GM18520 (cell line): Measurements from ENCODE around the gene TMPRSS11D.

Source experiments
- ATAC-seq: cut with Tn5 transposase; IDR thresholded peaks from one replicate; pipeline ENCODE4 v1.9.1; 2021; ENCODE audit not compliant: unreplicated experiment

The TMPRSS11D gene, protein sequence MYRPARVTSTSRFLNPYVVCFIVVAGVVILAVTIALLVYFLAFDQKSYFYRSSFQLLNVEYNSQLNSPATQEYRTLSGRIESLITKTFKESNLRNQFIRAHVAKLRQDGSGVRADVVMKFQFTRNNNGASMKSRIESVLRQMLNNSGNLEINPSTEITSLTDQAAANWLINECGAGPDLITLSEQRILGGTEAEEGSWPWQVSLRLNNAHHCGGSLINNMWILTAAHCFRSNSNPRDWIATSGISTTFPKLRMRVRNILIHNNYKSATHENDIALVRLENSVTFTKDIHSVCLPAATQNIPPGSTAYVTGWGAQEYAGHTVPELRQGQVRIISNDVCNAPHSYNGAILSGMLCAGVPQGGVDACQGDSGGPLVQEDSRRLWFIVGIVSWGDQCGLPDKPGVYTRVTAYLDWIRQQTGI

DNA sequence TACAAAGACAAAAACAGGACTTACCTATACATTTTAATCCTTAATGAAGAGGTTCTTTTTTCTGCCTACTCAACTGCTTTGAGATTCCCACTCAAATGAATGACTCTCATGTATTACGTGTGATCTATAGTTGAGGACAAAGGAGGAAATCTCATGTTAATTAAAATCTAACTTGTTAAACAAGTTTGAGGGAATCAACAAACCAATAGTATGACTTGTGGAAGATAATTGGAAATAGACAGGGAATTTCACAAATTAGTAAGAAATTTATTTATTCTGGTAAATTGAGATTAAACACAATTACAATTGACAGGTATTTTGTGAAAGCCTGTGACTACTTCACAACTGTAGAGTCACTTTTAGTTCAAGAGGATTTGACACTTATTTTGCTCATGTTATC lies at the start of gene TMPRSS11D:
TSS of gene TMPRSS11D (minus strand) at position 101 of the 400 bp plus-strand sequence. CDS start at position 32, 69 bp downstream.
- ATAC-seq, result no peak

DNA sequence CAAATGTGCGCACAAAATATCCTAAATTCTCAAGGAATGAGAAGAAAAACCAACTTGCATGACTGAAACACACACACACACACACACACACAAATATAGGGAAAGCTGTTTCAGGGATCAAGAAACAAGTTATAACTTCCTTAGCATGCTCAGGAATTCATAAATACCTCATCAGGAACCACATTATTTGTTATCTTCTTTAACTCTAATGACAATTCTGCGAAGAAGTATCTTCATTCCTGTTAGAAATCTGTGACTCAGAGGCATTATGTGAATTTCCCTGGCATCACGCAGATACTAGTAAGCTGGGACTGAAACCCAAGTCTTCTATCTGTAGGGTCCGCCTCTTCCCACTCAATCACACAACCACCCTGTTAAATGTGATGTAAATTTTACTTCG lies 49.2 kb upstream of the TMPRSS11D start:
- no peak for ATAC-seq

DNA sequence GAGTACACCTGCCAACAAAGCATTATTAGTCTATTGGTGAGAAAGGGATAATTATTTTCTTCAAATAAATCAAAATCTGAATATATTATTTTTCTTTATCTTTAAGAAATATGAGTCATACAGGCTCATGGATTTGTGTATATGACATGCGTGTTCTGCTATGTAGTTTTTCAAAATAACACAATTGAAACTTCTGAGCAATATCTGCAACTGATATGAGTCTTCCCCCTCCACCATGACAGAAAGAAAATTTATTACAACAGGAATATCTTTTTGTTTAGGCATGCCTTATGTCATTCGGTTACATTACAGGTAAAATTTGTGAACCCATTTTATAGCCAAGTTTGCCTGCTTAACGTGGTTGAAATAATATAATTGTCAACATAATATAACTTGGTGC lies 47.5 kb upstream of the TMPRSS11D start:
- ATAC-seq, result no peak

DNA sequence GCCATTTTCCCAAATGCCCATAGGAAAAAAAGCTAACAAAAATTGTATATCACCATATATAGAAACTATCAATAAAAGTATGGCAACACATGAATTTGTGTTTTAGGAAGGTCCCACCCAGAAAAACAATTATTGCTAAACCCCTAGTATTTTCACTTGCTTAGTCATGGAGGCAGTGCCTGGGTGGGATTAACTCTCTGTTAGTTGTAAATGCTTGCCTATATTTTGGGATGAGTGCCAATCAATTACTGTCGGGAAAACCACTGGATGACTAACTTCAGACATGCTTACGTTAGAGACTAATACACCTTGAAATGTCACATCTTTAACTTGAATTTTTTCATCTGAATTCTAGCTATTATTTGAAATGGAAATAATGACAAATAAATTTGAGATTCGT lies 45.6 kb upstream of the TMPRSS11D start:
- ATAC-seq, result no peak

DNA sequence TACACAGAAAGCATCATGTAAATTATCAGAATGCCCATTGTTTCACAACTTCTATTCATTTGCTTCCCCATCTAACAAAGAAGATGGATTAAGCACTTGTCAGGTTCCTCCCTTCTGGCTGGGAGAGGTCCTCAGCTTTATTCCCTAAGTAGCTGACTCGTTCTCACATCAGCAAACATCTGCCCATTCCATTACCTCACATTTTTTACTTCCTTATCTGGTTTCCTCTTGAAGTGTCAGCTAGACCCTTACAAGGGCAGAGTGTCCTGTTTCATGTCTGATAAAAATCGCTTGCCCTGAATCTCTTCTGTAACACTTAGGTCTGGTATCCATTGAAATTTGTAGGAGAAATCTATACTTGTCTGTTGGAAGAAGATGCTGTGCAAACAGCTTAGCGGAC lies 44.7 kb upstream of the TMPRSS11D start:
- ATAC-seq, result no peak

DNA sequence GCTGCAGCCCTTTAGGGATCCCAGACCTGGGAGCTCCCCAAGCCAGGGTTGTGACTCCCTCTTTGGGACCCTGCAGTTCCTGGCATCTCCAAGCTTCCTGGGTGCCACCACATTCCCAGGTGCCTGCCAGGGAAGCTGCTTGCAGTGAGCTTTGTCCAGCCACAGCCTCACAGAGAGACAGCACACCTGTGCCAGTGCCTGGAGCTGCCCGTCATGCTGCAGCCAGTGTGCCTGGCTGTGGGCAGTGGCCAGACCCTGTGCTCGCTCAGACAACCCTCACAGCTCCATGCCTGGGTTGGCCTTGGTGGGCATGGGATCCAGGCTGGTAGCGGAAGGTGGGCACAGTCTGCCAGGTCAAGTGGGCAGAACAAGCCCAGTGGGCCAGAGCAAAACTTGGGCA lies 43.4 kb upstream of the TMPRSS11D start:
- no peak for ATAC-seq

DNA sequence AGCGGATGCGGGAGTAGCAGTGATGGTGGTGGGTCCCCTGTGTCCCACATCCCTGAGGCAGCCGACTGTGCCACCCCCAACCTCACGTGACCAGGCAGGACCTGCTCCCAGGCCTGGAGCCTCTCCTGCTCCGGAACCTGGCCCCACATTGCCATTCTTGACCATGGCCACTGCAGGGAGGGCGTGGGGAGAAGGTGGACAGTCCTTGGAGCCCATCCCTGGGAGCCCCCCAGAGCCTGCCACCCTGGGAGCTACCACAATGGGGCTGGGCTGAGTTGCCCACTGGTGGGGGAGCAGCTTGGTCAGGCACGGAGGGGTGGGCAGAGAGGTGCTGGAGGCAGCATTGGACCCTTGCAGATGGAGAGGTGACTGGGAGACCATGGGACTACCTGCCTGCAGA lies 42.7 kb upstream of the TMPRSS11D start:
- ATAC-seq, result no peak

DNA sequence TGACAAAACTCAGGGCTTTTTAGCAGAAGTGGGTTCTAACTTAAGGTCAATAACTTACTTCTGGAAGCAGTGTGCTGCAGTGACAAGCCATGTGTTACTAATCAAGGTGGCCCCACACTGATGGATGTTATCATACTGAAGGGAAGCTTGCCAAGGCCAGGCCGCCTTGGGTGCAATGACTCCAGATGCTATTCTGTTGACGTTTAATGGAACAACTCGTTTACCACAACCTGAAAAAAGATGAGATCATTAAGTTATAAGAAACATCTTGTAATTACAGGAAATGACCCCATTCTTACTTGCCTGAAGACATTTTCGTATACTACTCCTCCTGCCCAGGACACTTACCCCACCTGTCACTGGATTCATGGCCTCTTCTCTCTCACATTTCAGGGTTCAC lies 38.9 kb upstream of the TMPRSS11D start:
- no peak for ATAC-seq

DNA sequence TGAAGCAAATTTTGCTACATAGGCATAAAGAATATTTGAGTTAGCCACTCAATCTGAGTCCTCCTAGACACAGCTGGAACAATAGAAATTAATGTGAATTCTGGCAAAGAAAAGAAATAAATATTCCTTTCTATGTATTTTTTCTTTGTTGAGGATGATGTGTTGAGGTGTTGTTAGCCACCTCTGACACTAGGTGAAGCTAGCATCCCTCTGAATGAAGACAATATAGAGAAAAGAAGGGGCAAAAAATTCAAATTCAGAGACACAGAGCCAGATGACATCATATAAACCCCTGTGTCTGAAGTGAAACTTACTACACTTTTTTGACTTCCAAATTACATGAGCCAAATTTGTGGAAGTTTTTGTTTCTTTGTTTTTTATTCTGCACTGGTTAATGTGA lies 34.6 kb upstream of the TMPRSS11D start:
- no peak for ATAC-seq

DNA sequence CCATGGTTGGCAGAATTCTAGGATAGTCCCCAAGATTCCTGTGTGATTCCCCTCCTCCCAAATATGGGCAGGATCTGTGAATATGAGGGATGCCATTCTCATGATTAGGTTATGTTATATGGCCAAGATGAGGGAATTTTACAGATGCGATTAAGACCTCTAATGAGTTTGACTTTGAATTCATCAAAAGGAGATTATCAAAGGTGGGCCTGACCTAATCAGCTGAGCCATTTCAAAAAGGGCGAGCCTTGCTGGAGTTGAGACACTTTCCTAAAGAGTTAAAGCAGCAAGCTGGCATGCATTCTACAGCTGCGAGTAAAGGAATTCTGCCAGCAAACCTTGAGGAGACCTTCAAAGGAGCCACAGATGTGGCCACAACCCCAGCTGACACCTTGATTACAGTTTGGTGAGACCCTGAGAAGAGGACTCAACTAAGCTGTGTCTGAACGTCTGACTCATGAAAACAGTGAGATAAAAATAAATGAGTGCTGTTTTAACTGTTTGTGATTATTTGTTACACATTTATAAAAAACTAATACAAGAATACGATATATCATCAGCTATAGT lies 31.7 kb upstream of the TMPRSS11D start:
- no peak for ATAC-seq

DNA sequence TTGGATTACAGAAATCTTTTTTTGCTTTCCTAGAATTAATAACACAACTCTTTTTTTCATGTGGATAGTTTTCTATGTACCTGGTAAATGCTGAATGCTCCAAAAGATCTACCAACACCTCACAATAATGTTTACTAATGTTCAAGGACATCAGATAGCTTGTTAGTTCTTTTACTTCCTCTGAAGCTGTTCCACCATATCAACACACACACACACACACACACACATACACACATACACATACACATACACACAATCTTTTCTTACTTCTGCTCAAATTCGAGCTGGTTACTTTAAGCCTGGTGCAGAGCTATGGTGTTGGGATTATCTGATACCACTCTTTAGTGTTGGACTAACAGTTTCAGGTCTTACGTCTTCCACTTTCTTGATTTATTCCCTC lies 28.3 kb upstream of the TMPRSS11D start:
- ATAC-seq, result no peak

DNA sequence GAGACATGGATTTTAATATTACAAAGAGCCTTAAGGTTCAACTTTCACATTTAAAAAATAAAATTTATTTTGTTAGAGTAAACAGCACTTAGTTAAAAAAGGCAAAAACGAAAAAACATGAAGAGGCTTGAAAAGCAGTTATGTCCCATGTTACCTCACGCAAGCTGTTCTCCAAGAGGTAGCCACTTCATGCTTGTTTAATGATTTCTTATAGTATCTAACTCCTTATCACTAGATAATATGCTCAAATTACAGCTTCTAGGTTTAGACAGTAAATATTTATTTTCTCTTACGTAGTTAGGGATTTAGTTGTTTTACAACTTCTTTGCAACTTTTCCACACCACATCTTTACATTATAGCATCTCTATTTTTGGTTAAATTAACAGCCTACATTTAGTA lies 27.8 kb upstream of the TMPRSS11D start:
- no peak for ATAC-seq

DNA sequence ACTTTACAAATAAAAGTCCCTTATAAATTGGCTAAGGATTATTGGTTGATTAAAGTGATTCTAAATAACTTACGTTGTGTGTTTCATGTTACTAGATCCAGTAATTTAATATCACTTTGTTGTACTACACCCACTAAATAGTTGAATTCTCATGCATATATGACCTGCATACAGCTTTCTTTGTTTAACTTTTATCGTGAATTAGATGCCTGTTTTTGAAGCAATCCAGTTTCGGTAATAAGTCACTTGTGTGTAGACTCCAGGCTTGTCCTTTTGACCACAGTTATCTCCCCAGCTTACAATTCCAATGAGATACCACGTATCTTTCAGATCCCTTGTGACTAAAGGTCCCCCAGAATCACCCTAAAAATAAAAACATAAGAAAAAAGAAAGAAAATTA lies 27.3 kb upstream of the TMPRSS11D start:
- no peak for ATAC-seq

DNA sequence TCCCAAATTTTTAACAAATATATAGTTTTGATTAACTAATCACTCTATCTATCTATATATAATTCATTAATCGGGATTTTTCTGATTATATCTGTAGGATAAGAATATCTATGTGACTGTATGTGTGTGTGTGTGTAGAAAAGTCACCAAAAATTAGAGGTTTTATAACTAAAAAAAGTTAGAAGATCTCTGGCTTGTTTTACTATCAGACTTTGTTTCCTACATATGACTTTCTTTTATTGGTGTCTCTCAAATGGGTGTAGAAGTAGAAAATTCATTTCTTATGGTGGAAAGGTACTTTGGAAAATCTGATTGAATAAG lies 26.7 kb upstream of the TMPRSS11D start:
- ATAC-seq, result no peak

DNA sequence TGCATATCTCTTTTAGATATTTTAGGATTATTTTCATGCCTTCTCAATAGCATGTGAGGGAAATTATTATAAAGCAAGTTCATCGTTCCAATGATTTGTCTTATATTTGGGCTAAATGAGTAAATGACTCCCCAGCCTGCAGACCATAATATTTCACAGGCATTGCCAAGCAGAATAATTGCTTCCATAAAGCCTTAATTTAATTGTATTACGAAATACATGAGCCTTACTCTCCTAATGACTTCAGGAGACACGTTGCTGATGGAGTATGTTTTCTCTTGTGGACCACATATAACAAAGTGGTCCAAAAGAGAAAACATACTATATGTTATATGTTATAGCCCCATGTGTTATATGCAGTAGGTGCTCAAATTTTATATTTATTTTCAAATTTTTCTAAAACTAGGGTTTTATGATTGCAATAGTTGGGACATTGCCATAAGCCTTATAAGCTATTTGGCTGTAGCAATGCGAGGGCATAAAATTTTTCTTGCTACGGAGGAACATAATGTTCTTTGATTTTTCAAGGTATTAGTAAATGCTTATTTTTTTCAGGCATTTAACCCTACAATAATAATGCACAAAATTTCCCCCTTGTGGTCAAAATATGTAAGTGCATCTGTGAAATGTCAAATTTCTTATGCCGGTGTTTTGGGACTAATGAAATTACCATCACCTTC lies 26.2 kb upstream of the TMPRSS11D start:
- ATAC-seq, result no peak

DNA sequence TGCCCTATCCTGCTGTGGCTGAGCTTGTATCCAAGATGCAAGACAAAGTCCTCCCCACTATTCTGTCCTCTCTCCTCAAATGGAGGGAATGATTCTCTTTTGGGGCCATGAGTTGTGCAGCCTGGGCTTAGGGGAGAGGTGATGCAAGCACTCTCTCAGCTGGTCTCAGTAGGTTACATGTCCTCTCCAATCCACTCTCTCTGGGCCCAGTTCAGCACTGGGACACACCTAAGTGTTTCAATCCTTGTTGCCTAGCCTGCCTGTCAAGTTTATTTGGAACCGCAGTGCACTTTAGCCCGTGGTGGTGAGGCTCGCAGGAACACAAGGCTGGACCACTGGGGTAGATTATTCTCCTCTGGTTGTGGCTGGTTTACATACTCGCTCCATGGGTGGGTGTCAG lies 23.8 kb upstream of the TMPRSS11D start:
- ATAC-seq, result no peak

DNA sequence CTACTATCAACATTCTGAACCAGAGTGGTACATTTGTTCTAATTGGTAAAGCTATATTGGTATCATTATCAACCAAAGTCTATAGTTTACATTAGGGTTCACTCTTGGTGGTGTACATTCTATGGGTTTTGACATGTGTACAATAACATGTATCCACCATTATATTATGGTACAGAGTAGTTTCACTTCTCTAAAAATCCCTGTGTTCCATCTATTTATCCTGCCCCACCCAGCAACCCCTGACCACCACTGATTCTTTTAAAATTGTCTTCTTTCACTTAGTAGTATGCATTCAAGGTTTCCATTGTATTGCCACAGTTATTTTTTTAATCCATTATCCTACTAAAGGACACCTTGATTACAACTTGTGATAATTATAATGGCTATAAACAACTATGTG lies 15.3 kb upstream of the TMPRSS11D start:
- no peak for ATAC-seq

DNA sequence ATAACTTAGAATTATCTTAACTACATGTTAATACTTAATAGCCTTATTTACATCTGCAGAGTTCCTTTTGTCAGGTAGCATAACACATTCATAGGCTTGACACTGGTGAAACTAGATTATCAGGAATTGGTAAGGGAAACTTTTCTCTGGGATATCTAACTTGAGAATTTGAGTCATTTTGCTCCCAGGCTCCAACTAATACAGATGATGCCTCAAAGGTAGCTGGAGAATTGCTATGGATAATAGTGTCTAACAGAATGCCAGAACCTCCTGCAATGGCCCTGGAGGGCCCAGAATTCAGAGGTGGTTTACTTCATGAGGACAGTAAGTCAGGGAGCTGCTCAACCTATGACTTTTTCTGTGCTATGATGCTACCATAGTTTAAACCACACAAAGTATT lies 13.9 kb upstream of the TMPRSS11D start:
- no peak for ATAC-seq

DNA sequence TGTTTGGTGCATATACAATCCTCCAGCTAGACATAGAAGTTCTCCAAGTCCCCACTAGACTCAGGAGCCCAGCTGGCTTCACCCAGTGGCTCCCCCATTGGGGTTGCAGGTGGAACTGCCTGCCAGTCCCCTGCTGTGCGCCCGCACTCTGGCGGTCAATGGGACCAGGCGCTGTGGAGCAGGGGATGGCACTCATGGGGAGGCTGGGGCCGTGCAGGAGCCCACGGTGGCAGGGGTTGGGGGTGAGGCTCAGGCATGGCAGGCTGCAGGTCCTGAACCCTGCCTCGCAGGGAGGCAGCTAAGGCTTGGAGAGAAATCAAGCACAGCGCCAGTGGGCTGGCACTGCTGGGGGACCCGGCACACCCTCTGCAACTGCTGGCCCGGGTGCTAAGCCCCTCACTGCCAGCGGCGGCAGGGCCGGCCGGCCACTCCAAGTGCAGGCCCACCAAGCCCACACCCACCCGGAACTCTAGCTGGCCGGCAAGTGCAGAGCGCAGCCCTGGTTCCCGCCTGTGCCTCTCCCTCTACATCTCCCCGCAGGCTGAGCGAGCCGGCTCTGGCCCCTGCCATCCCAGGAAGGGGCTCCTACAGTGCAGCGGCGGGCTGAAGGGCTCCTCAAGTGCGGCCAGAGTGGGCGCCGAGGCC lies 12.7 kb upstream of the TMPRSS11D start:
- no peak for ATAC-seq

DNA sequence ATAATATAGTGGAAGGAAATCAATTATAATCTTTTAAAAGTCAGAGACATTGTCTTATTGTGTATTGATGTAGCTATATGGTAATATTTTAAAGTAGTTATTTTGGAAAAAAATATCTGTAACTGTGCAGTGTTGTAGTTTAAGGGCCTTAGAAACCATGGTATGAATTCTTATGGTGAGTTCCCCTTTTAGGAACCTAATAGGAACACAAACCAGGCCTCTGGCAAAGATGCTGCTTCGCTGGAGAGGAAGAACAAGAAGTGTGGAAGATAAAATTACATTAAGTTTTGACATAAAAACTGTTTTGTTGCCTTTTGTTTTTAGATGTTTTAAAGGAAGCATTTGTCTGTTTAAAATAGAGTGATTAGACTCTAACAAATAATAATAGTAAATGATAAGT lies 10.9 kb upstream of the TMPRSS11D start:
- ATAC-seq, result no peak

DNA sequence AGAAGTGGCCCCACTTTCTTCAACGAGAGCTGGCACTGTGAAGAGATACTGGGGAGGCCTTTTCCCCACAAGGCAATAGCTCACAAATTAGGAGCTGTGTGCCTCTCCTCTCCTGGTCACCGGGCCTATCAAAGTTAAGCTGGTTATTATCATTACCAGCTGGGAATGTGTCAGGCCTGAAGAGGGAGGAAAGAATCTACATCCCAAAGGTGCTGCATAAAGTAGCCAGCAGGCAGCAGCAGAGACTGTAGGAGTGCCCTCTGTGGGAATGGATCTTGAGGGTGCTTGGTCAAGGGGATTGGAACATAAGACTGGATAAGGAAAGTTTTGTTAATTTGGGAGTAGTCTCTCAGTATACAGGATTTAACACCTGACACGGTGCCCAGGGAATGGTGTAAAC lies 9.1 kb upstream of the TMPRSS11D start:
- no peak for ATAC-seq

DNA sequence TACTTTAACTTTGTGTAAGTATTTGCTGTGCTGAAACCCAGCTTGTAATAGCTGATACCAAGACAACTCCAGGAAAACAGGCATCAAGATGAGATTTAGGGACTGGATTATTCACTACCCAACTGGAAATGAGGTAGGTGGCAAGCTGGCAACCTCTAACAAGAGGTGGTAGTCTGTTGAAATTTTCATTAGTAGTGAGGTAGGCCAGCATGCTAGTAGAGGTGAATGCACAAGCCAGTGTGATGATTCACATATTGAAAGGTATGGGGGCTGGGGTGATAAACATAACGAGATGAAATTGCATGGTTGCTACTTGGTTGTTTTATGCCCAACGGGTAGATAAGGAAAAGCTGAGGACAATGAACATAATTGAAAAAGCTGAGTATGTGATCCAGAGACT lies 8.5 kb upstream of the TMPRSS11D start:
- no peak for ATAC-seq
